ENCODE results near the gene PEBP1. TPM values are rescaled to one million over a fixed set of nuclear protein-coding genes. Genes with fewer than 3 reads are reported as not detected.

Gene PEBP1
- total RNA-seq: 113 and 119 TPM in 2 replicates

DNA sequence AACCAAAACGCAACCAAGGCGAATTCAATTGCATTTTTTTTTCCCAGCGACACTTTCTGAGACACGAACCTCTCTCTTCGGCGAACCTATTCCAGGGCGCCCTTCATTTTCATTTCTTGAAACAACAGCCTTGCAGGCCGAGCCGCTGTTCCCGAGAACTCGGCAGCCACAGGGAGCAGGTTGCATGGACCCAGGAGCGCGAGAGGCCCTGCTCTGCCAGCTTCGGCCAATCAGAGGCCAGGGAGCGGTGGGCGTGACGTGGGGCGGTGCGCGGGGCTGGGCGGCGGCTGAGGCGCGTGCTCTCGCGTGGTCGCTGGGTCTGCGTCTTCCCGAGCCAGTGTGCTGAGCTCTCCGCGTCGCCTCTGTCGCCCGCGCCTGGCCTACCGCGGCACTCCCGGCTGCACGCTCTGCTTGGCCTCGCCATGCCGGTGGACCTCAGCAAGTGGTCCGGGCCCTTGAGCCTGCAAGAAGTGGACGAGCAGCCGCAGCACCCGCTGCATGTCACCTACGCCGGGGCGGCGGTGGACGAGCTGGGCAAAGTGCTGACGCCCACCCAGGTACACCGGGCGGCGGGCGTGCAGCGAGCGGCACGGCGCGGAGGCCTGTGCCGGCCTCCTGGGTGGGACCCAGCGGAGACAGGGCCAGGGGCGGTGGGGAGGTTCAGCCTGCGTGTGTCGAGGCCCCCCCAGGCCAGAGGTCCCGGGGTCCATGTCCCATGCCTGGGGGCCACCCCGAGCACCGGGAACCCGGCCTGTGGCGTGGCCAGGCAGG is at the start of gene PEBP1:
Gene PEBP1, plus strand, starts transcription at position 337 of the 771 bp plus-strand sequence. Its CDS starts 86 bp downstream, at position 423.
- intact Hi-C loops (cut with micrococcal nuclease): loop anchor here (1.0 to 5.0 kb wide), 5 partner anchors 15 to 240 kb away; partner anchors contain the start of genes RFC5, SUDS3 and WSB2

DNA sequence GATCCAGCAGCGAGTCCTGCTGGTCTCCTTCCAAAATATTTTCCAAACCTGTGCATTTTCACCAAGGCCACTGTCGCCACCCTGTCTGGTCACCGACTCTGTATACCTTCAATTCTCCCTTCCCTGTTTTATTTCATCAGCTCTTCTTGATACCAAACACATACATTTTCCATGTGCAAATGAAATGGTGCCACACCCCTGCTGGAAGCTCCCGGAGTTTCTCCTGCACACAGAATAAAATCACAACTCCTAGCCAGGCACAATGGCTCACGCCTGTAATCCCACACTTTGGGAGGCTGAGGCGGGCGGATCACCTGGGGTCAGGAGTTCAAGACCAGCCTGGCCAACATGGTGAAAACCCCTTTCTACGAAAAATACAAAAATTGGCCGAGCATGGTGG is 46.1 kb upstream of the PEBP1 start:
- intact Hi-C loops (cut with micrococcal nuclease): no loop called here

GRCh38 chr12:118094039-118094438 is 41.9 kb upstream of the PEBP1 start:
- intact Hi-C loops (cut with micrococcal nuclease): no loop called here

DNA sequence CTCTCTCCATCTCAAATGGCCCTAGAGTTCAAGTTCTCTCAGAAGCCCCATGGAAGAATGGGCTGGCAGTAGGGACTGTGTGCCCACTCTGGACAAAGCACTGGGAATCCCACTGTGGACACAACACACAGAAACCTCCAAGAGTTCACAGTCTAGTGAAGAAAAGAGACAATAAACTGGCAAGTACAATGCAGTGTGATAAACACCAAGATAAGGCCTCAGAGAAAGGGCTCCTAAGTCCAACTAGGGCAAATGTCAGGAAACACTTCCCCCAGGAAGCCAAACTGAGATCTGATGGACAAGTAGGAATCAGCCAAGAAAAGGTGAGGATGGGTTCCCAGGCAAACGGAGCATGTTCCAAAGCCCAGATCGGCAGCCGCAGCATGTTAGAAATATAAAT is 37.5 kb upstream of the PEBP1 start:
- intact Hi-C loops (cut with micrococcal nuclease): no loop called here

- intact Hi-C loops (cut with micrococcal nuclease): no loop called here
These were observed 36.8 kb upstream of the PEBP1 start for GRCh38 chr12:118098911-118099671.

GRCh38 chr12:118101051-118101450 is 34.9 kb upstream of the PEBP1 start:
- intact Hi-C loops (cut with micrococcal nuclease): loop anchor here (5.0 kb wide), 1 partner anchor 39 kb away; the partner anchor contains the start of gene WSB2

- intact Hi-C loops (cut with micrococcal nuclease): loop anchor here (5.0 kb wide), 1 partner anchor 40 kb away; the partner anchor contains the start of gene WSB2
These were observed 33.9 kb upstream of the PEBP1 start for GRCh38 chr12:118102070-118102469.

DNA sequence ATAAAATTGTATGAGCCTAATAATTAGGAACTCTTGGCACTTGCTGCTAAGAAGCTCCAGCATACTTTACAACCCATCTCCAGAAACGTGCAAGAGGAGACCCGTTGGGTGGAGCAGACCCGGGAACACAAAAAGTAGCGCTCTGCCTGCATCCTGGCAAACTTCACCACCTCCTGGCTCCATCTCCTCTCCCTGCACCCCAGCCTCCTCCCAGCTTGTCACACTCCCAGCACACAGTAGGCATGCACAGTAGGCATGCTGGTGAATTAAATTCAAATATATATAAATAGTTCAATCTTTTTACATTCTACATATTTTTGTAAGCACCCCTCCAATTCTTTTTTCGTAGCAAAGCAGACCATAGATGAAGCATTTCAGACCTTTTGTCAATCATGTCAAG is 33.3 kb upstream of the PEBP1 start:
- intact Hi-C loops (cut with micrococcal nuclease): loop anchor here (5.0 kb wide), 1 partner anchor 40 kb away; the partner anchor contains the start of gene WSB2

- intact Hi-C loops (cut with micrococcal nuclease): loop anchor here (5.0 kb wide), 1 partner anchor 41 kb away; the partner anchor contains the start of gene WSB2
These were observed 32.7 kb upstream of the PEBP1 start for GRCh38 chr12:118103201-118103600.

GRCh38 chr12:118103601-118104382 is 32.1 kb upstream of the PEBP1 start, which contains the start of gene VSIG10:
Gene VSIG10, minus strand, starts transcription at chr12:118104011. Its CDS starts 340 bp downstream, at chr12:118103671.
- intact Hi-C loops (cut with micrococcal nuclease): loop anchor here (5.0 kb wide), 1 partner anchor 41 kb away; the partner anchor contains the start of gene WSB2

DNA sequence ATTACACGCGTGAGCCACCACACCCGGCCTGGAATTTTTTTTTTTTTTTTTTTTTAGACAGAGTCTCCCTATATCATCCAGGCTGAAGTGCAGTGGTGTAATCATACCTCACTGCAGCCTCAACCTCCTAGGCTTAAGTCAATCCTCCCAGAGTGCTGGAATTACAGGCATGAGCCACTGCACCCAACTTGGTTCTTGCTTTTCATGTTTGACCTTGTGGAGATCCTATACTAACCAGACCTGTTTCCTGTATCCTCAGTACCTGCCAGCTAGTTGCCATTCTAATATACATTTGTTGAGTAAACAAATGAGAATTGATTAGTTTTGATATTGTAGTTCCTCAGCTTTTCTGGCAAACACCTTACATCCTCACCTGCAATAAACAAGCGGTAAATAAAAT is 28.9 kb upstream of the PEBP1 start:
- intact Hi-C loops (cut with micrococcal nuclease): no loop called here

DNA sequence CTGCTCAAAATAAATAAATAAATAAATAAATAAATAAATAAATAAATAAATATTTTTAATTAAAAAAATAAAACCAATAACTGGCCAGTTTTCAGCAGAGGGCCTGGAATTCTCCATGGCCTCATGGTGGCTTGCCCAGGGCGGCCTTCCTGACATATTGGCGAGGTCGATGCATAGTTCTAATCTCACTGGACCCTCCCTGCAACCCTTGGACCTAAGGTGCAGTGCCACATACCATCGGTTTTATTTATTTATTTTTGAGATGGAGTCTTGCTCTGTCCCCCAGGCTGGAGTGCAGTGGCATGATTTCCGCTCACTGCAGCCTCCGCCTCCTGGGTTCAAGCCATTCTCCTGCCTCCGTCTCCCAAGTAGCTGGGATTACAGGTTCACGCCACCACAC is 28.2 kb upstream of the PEBP1 start:
- intact Hi-C loops (cut with micrococcal nuclease): no loop called here

DNA sequence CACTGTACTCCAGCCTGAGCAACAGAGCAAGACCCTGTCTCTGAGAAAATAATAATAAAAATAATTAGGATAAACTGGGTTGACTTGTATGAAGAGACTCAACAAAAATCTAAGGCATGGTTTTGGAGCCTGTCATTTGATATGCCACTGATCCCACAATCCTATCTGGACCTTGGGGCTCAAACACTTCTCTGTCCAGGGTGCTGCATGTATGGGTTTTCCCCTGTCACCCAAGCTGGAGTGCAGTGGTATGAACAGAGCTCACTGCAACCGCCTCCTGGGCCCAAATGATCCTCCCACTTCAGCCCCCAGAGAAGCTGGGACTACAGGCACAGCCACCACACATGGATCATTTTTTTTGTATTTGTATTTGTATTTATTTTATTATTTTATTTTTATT is 26.8 kb upstream of the PEBP1 start:
- intact Hi-C loops (cut with micrococcal nuclease): no loop called here

DNA sequence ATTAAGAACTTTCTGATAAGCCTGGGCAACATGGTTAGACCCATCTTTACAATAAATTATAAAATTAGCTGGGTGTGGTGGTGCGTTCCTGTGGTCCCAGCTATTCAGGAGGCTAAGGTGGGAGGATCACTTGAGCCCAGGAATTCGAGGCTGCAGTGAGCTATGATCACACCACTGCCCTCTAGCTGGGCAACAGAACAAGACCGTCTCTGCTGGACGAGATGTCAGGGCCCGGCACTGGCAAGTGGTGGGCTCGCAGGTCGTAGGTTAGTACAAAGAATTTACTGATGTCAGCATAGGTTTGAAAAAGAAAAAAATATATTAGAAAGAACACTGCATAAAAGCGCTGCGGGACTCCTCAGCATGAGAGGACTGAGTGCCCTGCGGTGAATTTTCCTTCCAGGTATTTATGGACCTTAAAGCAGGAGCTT is 16.5 kb upstream of the PEBP1 start:
- intact Hi-C loops (cut with micrococcal nuclease): no loop called here

- intact Hi-C loops (cut with micrococcal nuclease): loop anchor here (2.0 kb wide), 1 partner anchor 16 kb away; the partner anchor contains the start of gene PEBP1
These were observed 15.2 kb upstream of the PEBP1 start for GRCh38 chr12:118120579-118121363.

GRCh38 chr12:118122264-118122663 is 13.7 kb upstream of the PEBP1 start:
- intact Hi-C loops (cut with micrococcal nuclease): no loop called here

DNA sequence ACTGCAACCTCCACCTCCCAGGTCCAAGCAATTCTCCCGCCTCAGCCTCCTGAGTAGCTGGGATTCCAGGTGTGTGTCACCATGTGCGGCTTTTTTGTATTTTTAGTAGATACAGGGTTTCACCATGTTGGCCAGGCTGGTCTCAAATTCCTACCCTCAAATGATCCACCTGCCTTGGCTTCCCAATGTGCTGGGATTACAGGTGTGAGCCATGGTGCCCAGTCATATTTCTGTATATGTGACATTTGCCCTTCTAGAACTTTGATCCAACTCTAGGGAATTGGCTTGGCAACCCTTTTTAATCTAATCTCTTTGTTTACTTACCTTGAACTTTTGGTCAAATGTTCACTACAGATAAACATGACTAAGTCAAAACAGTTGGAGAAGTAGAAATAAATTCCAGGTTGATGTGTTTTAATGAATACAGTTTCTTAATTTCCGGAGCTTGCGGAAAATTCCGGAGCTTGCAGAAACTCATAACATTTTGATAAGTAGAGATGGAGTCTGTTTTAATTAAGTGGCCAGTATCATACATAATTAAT is 11.5 kb upstream of the PEBP1 start:
- intact Hi-C loops (cut with micrococcal nuclease): no loop called here

GRCh38 chr12:118125743-118126118 is 10.2 kb upstream of the PEBP1 start:
- intact Hi-C loops (cut with micrococcal nuclease): no loop called here

DNA sequence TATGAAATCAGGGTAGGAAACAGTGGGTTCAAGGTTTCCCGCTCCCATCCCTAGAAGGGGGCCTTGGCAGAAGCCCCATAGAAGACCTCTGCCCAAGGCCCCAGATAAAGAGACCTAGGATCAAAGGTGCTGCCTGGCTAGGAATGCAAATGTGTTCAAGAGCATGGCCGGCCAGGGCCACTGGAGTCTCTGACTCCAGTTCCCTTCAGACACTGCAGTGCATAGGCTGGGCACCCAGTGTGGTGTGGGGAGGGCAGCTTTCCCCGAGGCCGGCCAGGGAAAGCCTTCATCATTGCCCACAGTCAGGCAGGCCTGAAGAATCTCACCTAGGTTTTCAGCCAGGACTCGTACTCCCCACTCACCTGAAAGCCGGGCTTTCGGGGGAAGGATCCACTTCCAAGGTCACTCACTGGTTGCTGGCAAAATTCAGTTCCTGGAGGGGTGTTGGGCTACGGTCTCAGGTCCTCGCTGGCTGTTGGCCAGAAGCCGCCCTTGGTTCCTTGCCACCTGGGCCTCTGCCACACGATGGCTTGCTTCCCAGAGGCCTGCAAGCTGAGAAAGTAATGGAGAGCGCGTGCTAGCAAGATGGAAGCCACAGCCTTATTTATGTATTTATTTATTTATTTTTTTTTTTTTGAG is 9.7 kb upstream of the PEBP1 start:
- intact Hi-C loops (cut with micrococcal nuclease): no loop called here

DNA sequence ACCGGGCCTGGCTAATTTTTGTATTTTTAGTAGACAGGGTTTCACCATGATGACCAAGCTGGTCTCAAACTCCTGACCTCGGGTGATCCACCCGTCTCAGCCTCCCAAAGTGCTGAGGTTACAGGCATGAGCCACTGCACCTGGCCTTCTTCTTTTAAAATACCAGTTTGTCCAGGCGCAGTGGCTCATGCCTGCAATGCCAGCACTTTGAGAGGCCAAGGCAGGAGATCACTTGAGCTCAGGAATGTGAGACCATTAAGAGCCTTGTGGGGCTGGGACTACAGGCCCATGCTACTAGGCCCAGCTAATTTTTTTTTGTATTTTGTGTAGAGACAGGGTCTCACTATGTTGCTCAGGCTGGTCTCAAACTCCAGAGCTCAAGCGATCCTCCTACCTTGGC is 8.1 kb upstream of the PEBP1 start:
- intact Hi-C loops (cut with micrococcal nuclease): no loop called here
